H1 (cell line): ENCODE data around the gene RAB2B. TPM values are rescaled to one million over a fixed set of nuclear protein-coding genes. Genes with fewer than 3 reads are reported as not detected.

Experiments
- CTCF ChIA-PET: fragments of 300-600 bp; sonication (Branson Sonifier 250); formaldehyde crosslinking; loops from one replicate; lab custom pipeline; 2021; ENCODE audit not compliant: partially characterized antibody; lab: Charles Lee
- POLR2A ChIA-PET: fragments of 300-600 bp; sonication (Branson Sonifier 250); formaldehyde crosslinking; loops from one replicate; lab custom pipeline; 2021; ENCODE audit warnings: inconsistent platforms; ENCODE audit not compliant: partially characterized antibody; lab: Charles Lee
- DNase-seq, 2 experiments: peaks; one replicate each; pipeline versions ENCODE4 v3.0.0 to v3.0.0-alpha.2; 2010 to 2022; ENCODE audit warnings: low spot score in 2 of 2, low read depth in 1 of 2, mixed read lengths in 1 of 2
- FAIRE-seq: peaks from 2 replicates; lab custom pipeline; 2011; peaks lifted over from hg19 to GRCh38; lab: Jason Lieb, UNC
- H2AFZ ChIP-seq: 2 replicates; pipeline ENCODE4 v1.8.1; 2012; ENCODE audit warnings: low read length, inconsistent platforms
- H2AK5ac ChIP-seq: 2 replicates; pipeline ENCODE4 v1.6.1; 2013; ENCODE audit warnings: low read depth, low read length
- H2BK120ac ChIP-seq: replicated peaks from 2 replicates; pipeline ENCODE3; 2013; ENCODE audit warnings: low read depth, low read length, inconsistent platforms
- H2BK12ac ChIP-seq: 2 replicates; pipeline ENCODE4 v1.6.1; 2013; ENCODE audit warnings: low read depth, low read length
- H2BK15ac ChIP-seq: 2 replicates; pipeline ENCODE4 v1.6.1; 2013; ENCODE audit warnings: low read length
- H2BK20ac ChIP-seq: 2 replicates; pipeline ENCODE4 v1.6.1; 2013; ENCODE audit warnings: low read length
- H2BK5ac ChIP-seq: 2 replicates; pipeline ENCODE4 v1.6.1; 2013; ENCODE audit warnings: low read depth, low read length
- H3K14ac ChIP-seq: 2 replicates; pipeline ENCODE4 v1.6.1; 2013; ENCODE audit warnings: inconsistent platforms; ENCODE audit not compliant: insufficient read length
- H3K18ac ChIP-seq: 2 replicates; pipeline ENCODE4 v1.6.1; 2013; ENCODE audit warnings: low read length; ENCODE audit errors: extremely low read depth
- H3K23ac ChIP-seq: 2 replicates; pipeline ENCODE4 v1.6.1; 2013; ENCODE audit warnings: inconsistent platforms; ENCODE audit not compliant: insufficient read length
- H3K23me2 ChIP-seq: 2 replicates; pipeline ENCODE4 v1.6.1; 2013; ENCODE audit warnings: low read depth, low read length
- H3K27ac ChIP-seq: 2 replicates; pipeline ENCODE4 v1.6.1; 2011; ENCODE audit warnings: low read depth, low read length, inconsistent platforms
- H3K27me3 ChIP-seq, 4 experiments: replicated peaks in 1 of 4; 1 replicate in 1 of 4; 2 replicates in 3 of 4; pipeline versions ENCODE4 v1.6.1 to v1.8.1; 2011 to 2013; ENCODE audit warnings: low read length in 3 of 4, mild to moderate bottlenecking in 3 of 4, inconsistent platforms in 2 of 4, mixed read lengths in 2 of 4, moderate library complexity in 1 of 4; ENCODE audit not compliant: control insufficient read depth in 3 of 4, insufficient read depth in 3 of 4; ENCODE audit errors: extremely low read depth in 1 of 4
- H3K36me3 ChIP-seq, 4 experiments: 2 replicates each; pipeline versions ENCODE4 v1.6.1 to v1.8.1; 2011 to 2013; ENCODE audit warnings: mild to moderate bottlenecking in 4 of 4, low read length in 3 of 4, moderate library complexity in 2 of 4, control low read depth in 1 of 4, inconsistent platforms in 1 of 4; ENCODE audit not compliant: insufficient read depth in 4 of 4, control insufficient read depth in 2 of 4
- H3K4ac ChIP-seq: replicated peaks from 2 replicates; pipeline ENCODE3; 2013; ENCODE audit warnings: low read length, low read depth, mixed read lengths, inconsistent platforms; ENCODE audit not compliant: insufficient read length
- H3K4me1 ChIP-seq, 4 experiments: replicated peaks in 1 of 4; 1 replicate in 1 of 4; 2 replicates in 3 of 4; pipeline versions ENCODE4 v1.6.1 to v1.8.1; 2011 to 2013; ENCODE audit warnings: low read length in 3 of 4, inconsistent platforms in 2 of 4, mixed read lengths in 1 of 4; ENCODE audit not compliant: insufficient read depth in 4 of 4, control insufficient read depth in 3 of 4
- H3K4me2 ChIP-seq, 2 experiments: 2 replicates each; pipeline versions ENCODE4 v1.6.1 to v1.8.1; 2011 to 2013; ENCODE audit warnings: low read depth in 2 of 2, low read length in 2 of 2, control low read depth in 1 of 2, inconsistent platforms in 1 of 2, mild to moderate bottlenecking in 1 of 2; ENCODE audit not compliant: insufficient read depth in 1 of 2
- H3K4me3 ChIP-seq, 4 experiments: fragments of 200-600, 300-600 bp in 1 of 4; sonication (generic), shearing (Covaris generic), sonication (Bioruptor Twin) in 1 of 4; 2 replicates each; pipeline versions ENCODE4 v1.5.1 to v1.8.1; 2011 to 2016; ENCODE audit warnings: low read length in 4 of 4, low read depth in 3 of 4, control low read depth in 2 of 4, inconsistent platforms in 2 of 4, mild to moderate bottlenecking in 2 of 4, mixed read lengths in 1 of 4, moderate library complexity in 1 of 4; ENCODE audit not compliant: insufficient read depth in 2 of 4; ENCODE audit errors: extremely low read depth in 1 of 4
- H3K56ac ChIP-seq: replicated peaks from 2 replicates; pipeline ENCODE3; 2013; ENCODE audit warnings: low read depth, mild to moderate bottlenecking, mixed read lengths, low read length, inconsistent platforms; ENCODE audit not compliant: insufficient read length
- H3K79me1 ChIP-seq: 2 replicates; pipeline ENCODE4 v1.6.1; 2013; ENCODE audit warnings: low read depth, low read length, control low read depth
- H3K79me2 ChIP-seq, 2 experiments: 2 replicates each; pipeline versions ENCODE4 v1.6.1 to v1.8.1; 2012 to 2013; ENCODE audit warnings: low read length in 2 of 2, mild to moderate bottlenecking in 2 of 2, inconsistent platforms in 1 of 2; ENCODE audit not compliant: insufficient read depth in 2 of 2, control insufficient read depth in 1 of 2
- H3K9ac ChIP-seq, 4 experiments: replicated peaks in 1 of 4; 1 replicate in 1 of 4; 2 replicates in 3 of 4; pipeline versions ENCODE4 v1.6.1 to v1.8.1; 2011 to 2013; ENCODE audit warnings: low read depth in 3 of 4, low read length in 3 of 4, control low read depth in 2 of 4, mild to moderate bottlenecking in 2 of 4, moderate library complexity in 2 of 4, inconsistent platforms in 1 of 4; ENCODE audit errors: extremely low read depth in 1 of 4
- H3K9me3 ChIP-seq, 2 experiments: 2 replicates each; pipeline versions ENCODE4 v1.6.1 to v1.8.1; 2012 to 2013; ENCODE audit warnings: mild to moderate bottlenecking in 2 of 2, moderate library complexity in 2 of 2, control low read depth in 1 of 2, inconsistent platforms in 1 of 2, low read depth in 1 of 2, low read length in 1 of 2, mixed read lengths in 1 of 2; ENCODE audit not compliant: insufficient read depth in 2 of 2
- H4K20me1 ChIP-seq, 2 experiments: replicated peaks in 1 of 2; 2 replicates each; pipeline versions ENCODE3 to v1.8.1; 2011 to 2013; ENCODE audit warnings: inconsistent platforms in 2 of 2, low read length in 2 of 2, mild to moderate bottlenecking in 1 of 2; ENCODE audit not compliant: insufficient read depth in 2 of 2, control insufficient read depth in 1 of 2
- H4K5ac ChIP-seq: 2 replicates; pipeline ENCODE4 v1.6.1; 2013; ENCODE audit warnings: low read length, low read depth, mixed read lengths, inconsistent platforms; ENCODE audit not compliant: insufficient read length
- H4K8ac ChIP-seq: 2 replicates; pipeline ENCODE4 v1.8.0; 2013; ENCODE audit warnings: mild to moderate bottlenecking, moderate library complexity, low read length, inconsistent platforms; ENCODE audit not compliant: insufficient read depth; ENCODE audit errors: extremely low read depth
- H4K91ac ChIP-seq: replicated peaks from 2 replicates; pipeline ENCODE3; 2013; ENCODE audit warnings: low read length, mixed read lengths, inconsistent platforms; ENCODE audit not compliant: insufficient read length
- ASH2L ChIP-seq: fragments of 200-600, 300-600 bp; sonication (generic); IDR thresholded peaks from one replicate; pipeline ENCODE4 v1.7.1; 2017; ENCODE audit warnings: low read length
- CHD2 ChIP-seq: IDR thresholded peaks from 2 replicates; pipeline ENCODE4 v1.6.1; 2012; ENCODE audit warnings: low read length, improper control_type of control experiment
- FOSL1 ChIP-seq: IDR thresholded peaks from 2 replicates; pipeline ENCODE4 v1.6.1; 2011; ENCODE audit warnings: mild to moderate bottlenecking, low read depth, low read length, moderate library complexity; ENCODE audit not compliant: insufficient read depth
- NRF1 ChIP-seq: IDR thresholded peaks from 2 replicates; pipeline ENCODE4 v1.6.1; 2011; ENCODE audit warnings: mild to moderate bottlenecking, low read depth, low read length, improper control_type of control experiment
- RNF2 ChIP-seq: fragments of 200-900, 300-1000 bp; sonication (generic); IDR thresholded peaks from 2 replicates; pipeline ENCODE4 v1.7.1; 2016; ENCODE audit warnings: borderline replicate concordance, low read depth, mild to moderate bottlenecking, antibody characterized with exemption, low read length; ENCODE audit not compliant: poor library complexity, severe bottlenecking; ENCODE audit errors: missing control alignments
- TAF7 ChIP-seq: optimal IDR thresholded peaks from 2 replicates; pipeline ENCODE3; 2011; ENCODE audit warnings: low read depth, mild to moderate bottlenecking, inconsistent platforms, low read length, moderate library complexity, borderline replicate concordance
- TBP ChIP-seq: IDR thresholded peaks from 2 replicates; pipeline ENCODE4 v1.6.1; 2011; ENCODE audit warnings: low read depth, low read length, improper control_type of control experiment
- USF2 ChIP-seq: IDR thresholded peaks from 2 replicates; pipeline ENCODE4 v1.6.1; 2011; ENCODE audit warnings: low read length, improper control_type of control experiment
- WGBS, 2 experiments: shearing (Covaris generic) in 1 of 2; methylation state at CpG; one replicate each; pipeline versions ENCODE4 v1.1.6 to v1.1.7; 2013 to 2015; ENCODE audit warnings: low lambda C conversion rate in 2 of 2, mixed read lengths in 2 of 2, inconsistent platforms in 1 of 2, low coverage in 1 of 2, missing lambda C conversion rate in 1 of 2; ENCODE audit not compliant: insufficient replicate concordance in 2 of 2, insufficient coverage in 1 of 2, insufficient read length in 1 of 2; ENCODE audit errors: extremely low coverage in 1 of 2, missing lambda C conversion rate in 1 of 2; 5-methylcytosine and 5-hydroxymethylcytosine counted together
- polyA plus RNA-seq, 7 experiments: library from polyadenylated mRNA; depleted of rRNA in 3 of 7; stranded (reverse) in 5 of 7; unstranded in 2 of 7; fragments of >200 nt in 5 of 7; fragments of 200-250 nt in 2 of 7; gene quantifications; 1 replicate in 5 of 7; 2 replicates in 1 of 7; 4 replicates in 1 of 7; pipeline versions ENCODE4 v1.2.1 to v1.2.3, GENCODE V29; 2011 to 2013; ENCODE audit warnings: missing spikeins in 2 of 7, mixed read lengths in 2 of 7
- total RNA-seq: library from RNA; stranded (reverse); fragmentation: NEBNext Ultra II Directional; extraction: Animal tissue kit (Norgen Biotek cat#: 25700); gene quantifications from 2 replicates; pipeline ENCODE4 v1.2.1, GENCODE V29; 2021

RAB2B gene
- total and polyA plus RNA-seq, 2 of the 8 experiments (the other 6 are each of a cell fraction or from before 2014, with no cell fraction given): 23.4 to 26.1 TPM

DNA sequence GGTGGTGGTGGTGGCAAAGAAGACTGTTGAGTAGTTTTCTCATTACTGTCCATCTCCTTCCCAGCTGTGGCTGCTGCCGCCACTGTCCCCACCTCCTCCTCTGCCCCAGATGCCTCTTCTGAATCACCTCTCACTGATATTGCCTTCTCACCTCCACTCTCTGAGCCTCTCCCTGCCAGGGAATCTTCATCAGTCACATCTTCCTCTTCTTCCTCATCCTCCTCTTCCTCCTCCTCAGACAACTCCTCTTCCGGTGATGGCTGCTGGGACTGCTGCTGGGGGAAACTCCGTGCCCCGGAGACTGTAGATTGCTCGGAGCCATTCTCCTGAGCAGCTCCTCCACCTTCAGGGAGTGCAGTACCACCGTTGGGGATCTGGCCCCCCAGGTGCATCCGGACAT, 46.4 kb upstream of the RAB2B start:
- Histone ChIP-seq H3K18ac (no peak overlapping the region; the same call in 1 of the 2 replicates), H3K4me1 (peaks cover 0 to 51% (median 30%) of the 10 kb centered on the region in 4 experiments; a peak in 6 of 7 replicates), H3K9me3 (no peaks in the 10 kb centered on the region), H3K9ac (no peak overlapping the region), H3K27me3 (no peaks in the 10 kb centered on the region), H3K4me2 (peak overlapping the region; percentile 43 to 81), H3K36me3 (peaks cover 24 to 64% (median 37%) of the 10 kb centered on the region in 4 experiments), H3K79me2 (peaks cover 10 to 52% of the 10 kb centered on the region in 2 experiments), H4K91ac (no peak overlapping the region), H2BK12ac (peak overlapping the region; percentile 53; the same call in 1 of the 2 replicates), H3K23ac (no peak overlapping the region), H2BK120ac (no peak overlapping the region), H4K8ac (peak overlapping the region; percentile 64; the same call in 1 of the 2 replicates), H4K5ac (no peak overlapping the region), H2BK5ac (peak overlapping the region; percentile 91), H3K27ac (peak overlapping the region; percentile 11; the same call in 1 of the 2 replicates), H3K14ac (no peak overlapping the region), H2AK5ac (no peak overlapping the region), H3K79me1 (peaks cover 19% of the 10 kb centered on the region), H3K56ac (peak overlapping the region; percentile 25), H3K4me3 (0 out of 8 replicates have a peak overlapping the region, but pooled peaks of 1 of the 4 experiments have one; percentile 21), H2BK20ac (no peak overlapping the region), H2AFZ (no peak overlapping the region), H4K20me1 (peaks cover 3 to 30% of the 10 kb centered on the region in 2 experiments), H3K4ac (no peak overlapping the region), H2BK15ac (no peak overlapping the region), H3K23me2 (peaks cover 14% of the 10 kb centered on the region)
- DNase-seq (no peak), FAIRE-seq (no peak)
- POLR2A ChIA-PET: interaction anchor here (0.6 to 32.5 kb wide), 9 partner anchors 4 to 93 kb away, joined by 3 to 769 read pairs (median 4); partner anchors contain the start of genes CHD8, METTL3 and SALL2
- CTCF ChIA-PET: interaction anchor here (1.5 to 3.0 kb wide), 4 partner anchors 9 to 28 kb away, joined by 4 to 22 read pairs (median 8); no protein-coding TSS in a partner anchor
- TF ChIP-seq RNF2 (no peak), TAF7 (no peak), ASH2L (no peak), USF2 (no peak), CHD2 (no peak), TBP (no peak), NRF1 (no peak), FOSL1 (no peak)
- 83% methylated on average over 7 of the region's 7 CpGs; no CpG with 5 or more reads in 1 of the 2 experiments for WGBS, 2 experiments
